OCI-LY7 (cell line): ENCODE measurements around the gene DRP2.

ENCODE experiments used
- CTCF ChIP-seq: fragments of 200-600 bp; sonication (generic); conservative IDR thresholded peaks from 2 replicates; pipeline ENCODE4 v1.5.1; 2014; ENCODE audit warnings: mild to moderate bottlenecking, antibody characterized with exemption, low read length, moderate library complexity, mixed read lengths
- EZH2phosphoT487 ChIP-seq: fragments of 200-600 bp; sonication (generic); IDR thresholded peaks from 2 replicates; pipeline ENCODE4 v1.6.1; 2018; ENCODE audit warnings: low read depth, borderline replicate concordance, mild to moderate bottlenecking, mixed run types, antibody characterized with exemption, low read length, moderate library complexity, mixed read lengths

- TF ChIP-seq CTCF: no peak
- no peak for TF ChIP-seq EZH2phosphoT487
These were observed 84.2 kb downstream of the DRP2 start for GRCh38 chrX:101303790-101304189.
